HG02981 (cell line): ENCODE data around the gene SPART.
"Not testable (repeated sequence)": the region's sequence is repeated elsewhere in the genome, so short reads cannot be mapped to it uniquely, and the experiment has no call there.

Experiments used
- ATAC-seq: cut with Tn5 transposase; IDR thresholded peaks from one replicate; pipeline ENCODE4 v1.9.1; 2021; ENCODE audit warnings: mild to moderate bottlenecking, moderate library complexity; ENCODE audit not compliant: unreplicated experiment

SPART gene

GRCh38 chr13:36355632-36356031 lies 9.4 kb upstream of the SPART start:
- no peak for ATAC-seq

DNA sequence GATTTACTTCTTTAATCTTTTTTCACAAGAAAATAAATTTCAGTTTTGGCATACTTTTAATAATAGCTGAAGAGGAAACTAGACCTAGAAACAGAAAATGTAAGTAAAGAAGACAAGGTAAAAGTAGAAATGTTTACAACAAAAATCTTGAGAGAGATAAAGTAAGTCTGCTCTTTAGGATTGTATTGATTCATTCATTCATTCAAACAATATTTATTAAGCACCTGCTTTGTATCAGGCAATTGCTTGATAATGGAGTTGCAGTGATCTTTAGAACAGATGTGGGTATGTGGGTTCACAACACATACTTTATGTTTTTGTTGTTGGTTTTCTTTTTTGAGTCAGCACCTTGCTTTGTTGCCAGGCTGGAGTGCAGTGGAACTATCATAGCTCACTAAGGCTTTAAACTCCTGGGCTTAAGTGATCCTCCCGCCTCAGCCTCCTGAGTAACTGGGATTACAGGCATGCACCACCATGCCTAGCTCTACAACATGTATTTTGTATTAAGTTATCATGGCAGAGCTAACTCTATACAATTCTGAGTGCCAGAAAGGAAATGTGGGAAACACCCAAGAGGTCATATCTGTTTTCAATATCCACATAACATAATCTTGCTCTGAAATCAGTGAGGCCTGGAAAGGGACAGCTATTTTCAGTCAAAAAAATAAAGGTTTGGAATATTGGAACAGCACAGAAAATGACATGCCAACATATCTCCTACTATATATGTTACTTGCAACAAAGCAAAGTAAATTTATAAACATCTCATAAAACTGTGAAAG lies 8.8 kb upstream of the SPART start:
- no peak for ATAC-seq

DNA sequence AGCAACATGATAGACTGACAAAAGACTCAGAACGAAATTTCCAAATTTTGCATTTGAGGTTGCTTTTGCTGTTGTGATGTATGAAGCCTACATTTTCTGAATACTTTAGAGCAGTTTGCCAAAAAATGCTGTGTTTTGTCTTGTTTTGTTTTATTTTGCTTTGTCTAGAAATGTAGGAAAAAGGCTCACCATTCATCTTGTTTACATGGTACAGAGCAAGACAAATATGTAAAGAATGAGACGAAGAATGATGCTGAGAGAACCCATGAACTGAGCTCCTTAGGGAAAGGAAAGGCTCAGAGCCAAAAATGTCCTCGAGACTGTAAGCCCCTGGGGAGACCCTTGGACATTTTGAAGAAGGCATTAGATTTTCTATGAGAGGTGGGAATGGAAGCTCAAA lies 6.8 kb upstream of the SPART start:
- ATAC-seq: no peak

GRCh38 chr13:36352350-36352749 lies 6.2 kb upstream of the SPART start:
- ATAC-seq: no peak

DNA sequence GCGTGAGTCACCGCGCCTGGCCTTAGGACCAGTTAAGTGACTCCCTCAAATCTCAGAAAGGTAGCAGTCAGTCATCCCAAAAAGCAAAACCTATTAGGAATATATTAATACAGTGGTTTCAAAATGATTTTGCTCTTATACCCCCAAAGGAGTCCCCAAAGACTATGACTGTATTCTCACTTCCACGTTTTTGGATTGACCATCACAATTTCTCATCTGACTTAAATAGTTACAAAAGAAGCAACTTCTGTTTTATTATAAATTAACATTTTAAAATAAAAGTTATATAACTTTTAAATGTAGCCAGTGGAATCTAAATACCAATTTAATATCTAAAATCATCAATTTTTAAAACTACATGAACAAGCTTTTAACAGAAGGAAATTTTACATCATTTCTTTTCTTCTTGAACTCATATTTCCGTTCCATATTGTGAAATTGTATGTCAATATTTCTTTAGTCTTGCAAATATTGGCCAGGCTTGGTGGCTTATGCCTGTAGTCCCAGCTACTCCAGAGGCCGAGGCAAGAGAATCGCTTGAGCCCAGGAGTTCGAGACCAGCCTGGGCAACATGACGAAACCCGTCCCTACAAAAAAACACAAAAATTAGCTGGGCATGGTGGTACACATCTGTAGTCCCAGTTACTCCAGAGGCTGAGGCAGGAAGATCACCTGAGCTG lies 1.5 kb upstream of the SPART start:
- no peak for ATAC-seq

GRCh38 chr13:36345438-36346221 lies 564 bp downstream of the SPART start:
- ATAC-seq: peak; percentile 25

DNA sequence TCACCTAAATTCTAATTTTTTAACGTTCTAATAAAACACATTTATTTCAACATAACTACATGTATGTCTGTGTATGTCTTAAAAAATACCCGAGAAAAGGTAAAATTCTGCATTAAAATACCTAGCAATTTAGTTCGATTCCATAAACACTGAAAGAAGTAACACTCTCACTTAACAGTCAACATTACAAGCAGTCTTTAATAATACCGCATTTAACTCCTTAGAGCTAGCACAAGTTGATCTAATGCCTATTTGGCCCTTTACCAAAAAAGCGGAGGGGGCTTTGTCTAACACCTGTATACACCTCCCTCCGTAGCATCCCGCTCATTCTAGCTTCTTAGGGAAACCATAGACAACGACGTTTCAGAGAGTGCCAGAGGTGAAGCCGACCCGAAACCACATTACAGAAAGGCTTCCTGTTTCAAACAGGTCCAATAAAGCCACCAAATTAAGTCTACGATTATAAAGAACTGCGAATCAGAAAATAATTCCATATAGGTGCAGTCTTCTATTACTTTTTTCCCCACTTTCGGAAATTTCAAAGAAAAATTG lies 1.2 kb downstream of the SPART start:
- peak; percentile 37 for ATAC-seq

DNA sequence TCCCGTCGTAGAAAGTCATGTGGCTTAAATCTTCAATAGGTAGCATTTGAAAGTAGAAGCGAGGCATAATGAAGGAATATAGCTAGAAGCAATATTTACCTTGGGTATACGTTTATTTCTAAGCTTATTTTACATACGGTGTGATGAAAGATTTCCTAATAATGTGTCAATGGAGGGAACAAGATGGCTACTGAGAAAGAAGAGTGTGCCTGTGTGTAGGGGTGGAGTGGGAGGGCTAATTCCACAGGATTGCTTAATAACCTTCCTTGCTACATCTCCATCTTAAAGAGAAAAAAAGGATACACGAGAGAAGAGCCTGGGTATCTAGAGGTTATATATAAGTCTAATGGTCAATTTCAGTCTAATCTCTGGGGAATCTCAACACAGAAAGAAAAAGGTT lies 2.0 kb downstream of the SPART start:
- no peak for ATAC-seq

GRCh38 chr13:36343766-36344165 lies 2.4 kb downstream of the SPART start:
- ATAC-seq: no peak

GRCh38 chr13:36342715-36343114 lies 3.5 kb downstream of the SPART start:
- no peak for ATAC-seq

DNA sequence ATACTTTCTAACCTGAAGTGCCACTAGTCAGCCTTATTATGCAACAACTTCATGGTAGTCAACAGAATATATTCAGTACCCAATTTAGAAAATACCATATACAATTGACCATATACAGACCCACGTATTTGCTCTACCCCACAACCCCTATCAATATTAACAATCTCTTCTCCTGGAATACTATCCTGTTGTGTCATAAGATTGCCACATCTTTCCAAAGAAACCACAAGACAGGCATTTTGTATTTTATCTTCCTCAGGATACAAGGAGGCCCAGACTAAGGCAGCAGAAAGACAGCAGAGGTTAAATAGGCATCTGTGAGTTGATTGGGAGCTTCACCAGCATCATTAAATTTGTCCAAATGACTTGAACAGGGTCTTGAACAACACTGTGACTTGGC lies 4.5 kb downstream of the SPART start:
- no peak for ATAC-seq

DNA sequence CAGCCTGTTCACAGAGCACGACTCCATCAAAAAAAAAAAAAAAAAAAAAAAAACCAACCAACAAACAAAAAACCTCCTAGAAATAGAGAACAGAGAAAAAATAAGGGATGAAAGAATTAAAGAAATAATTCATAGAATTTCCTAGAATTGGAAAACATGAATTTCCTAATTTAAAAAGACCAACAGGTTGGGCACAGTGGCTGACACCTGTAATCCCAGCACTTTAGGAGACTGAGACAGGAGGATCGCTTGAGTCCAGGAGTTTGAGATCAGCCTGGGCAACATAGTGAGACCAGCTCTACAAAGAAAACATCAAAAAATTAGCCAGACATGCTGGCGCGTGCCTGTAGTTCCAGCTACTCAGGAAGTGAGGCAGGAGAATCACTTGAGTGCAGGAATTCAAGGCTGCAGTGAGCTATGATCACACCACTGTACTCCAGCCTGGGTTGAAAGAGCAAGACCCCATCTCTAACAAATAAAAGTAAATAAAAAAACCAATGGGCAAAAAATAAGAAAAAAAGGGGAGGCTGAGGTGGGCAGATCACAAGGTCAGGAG lies 6.5 kb downstream of the SPART start:
- no peak for ATAC-seq

DNA sequence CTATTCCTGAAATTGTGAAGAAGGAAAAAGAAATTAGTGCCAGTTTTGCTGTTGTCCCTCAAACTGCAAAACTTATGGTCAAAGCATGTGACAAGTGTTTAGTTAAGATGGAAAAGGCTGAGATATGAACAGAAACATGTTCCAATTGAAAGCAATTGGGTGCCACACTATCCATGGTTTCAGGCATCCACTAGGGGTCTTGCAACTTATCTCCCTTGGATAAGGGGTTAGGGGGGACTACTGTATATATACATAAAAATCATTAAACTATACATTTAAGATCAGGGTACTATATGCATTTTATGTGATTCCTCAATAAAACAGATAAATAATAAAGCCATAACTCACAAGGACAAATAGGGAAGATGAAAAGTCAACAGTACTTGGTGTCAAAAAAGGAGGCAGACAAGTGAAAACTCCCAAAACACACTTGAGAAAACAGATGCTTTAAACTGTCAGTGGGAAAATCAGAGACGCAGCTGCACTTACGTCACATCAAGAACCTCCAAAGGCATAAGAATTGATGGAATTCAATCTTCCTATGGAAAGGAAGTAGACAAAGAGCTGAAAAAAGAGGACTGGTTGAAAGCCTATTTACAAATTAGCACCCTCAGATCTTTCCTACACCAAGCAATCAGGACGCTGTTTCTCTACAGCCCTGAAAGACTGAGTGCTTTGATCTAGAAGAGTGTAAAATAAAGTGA lies 8.1 kb downstream of the SPART start:
- ATAC-seq: no peak

- ATAC-seq: no peak
Observed at GRCh38 chr13:36332986-36333385, 13.2 kb downstream of the SPART start.

DNA sequence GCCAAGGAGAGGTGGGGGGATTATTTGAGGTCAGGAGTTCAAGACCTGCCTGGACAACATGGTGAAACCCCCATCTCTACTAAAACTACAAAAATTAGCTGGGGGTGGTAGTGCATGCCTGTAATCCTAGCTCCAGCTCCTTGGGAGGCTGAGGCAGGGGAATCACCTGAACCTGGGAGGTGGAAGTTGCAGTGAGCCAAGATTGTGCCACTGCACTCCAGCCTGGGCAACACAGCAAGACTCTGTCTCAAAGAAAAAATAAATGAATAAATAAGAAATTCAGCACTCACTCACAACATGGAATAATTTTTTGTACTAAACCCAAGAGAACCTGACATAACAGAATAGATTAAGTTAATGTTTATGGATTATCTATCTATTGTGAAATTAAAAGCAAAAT lies 13.9 kb downstream of the SPART start:
- not testable (repeated sequence) for ATAC-seq

DNA sequence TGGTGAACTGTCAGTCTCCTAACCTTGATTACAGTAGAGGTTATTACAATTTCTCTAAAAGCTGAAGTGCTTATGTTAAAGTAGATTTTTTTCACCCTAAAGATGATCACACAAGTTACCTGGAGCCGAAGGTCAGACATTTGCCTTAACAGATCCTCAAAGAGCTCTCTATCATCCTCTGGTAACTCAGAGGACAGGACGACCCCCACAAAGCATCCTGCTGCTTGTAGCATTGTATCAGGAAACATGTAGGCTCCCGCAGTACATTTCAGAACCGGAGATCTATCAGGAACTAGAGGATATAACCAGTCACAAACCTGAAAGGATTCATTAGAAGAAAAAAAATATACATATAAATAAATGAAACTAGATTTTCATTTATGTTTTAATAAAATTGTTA lies 14.9 kb downstream of the SPART start:
- no peak for ATAC-seq

DNA sequence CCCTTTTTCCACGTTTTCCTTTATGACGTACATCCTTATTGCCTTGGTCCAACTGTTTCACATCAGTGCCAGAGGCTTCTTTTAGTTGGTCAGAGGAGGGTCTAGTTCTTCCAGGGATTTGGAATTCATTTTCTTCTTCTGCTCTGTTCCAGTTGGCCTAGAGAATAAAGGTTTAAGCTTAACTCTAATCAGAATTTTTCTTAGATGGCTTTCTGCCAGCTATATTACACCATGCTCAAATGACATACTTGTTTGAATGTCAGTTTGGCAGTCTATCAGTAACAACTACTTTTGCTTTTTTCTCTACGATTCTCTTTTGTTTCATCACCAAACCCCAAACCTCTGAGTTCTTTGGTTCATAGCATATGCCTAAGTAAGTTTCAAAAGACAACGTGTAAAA lies 16.8 kb downstream of the SPART start:
- ATAC-seq: no peak

GRCh38 chr13:36328821-36329220 lies 17.4 kb downstream of the SPART start:
- no peak for ATAC-seq

DNA sequence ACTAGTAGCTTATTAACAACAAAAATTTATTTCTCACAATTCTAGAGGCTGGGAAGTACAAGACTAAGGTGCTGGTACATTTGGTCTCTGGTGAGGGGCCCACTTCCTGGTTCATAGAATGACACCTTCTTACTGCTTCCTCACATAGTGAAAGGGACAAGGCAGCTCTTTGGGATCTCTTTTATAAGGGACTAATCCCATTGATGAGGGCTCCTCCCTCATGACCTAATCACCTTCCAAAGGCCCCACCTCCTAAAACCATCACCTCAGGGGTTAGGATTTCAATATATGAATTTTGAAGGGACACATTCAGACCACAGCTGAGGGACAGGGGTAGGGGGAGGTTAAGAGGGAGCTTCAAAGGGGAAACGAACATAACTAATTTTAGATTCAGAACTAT lies 20.3 kb downstream of the SPART start:
- ATAC-seq: no peak

DNA sequence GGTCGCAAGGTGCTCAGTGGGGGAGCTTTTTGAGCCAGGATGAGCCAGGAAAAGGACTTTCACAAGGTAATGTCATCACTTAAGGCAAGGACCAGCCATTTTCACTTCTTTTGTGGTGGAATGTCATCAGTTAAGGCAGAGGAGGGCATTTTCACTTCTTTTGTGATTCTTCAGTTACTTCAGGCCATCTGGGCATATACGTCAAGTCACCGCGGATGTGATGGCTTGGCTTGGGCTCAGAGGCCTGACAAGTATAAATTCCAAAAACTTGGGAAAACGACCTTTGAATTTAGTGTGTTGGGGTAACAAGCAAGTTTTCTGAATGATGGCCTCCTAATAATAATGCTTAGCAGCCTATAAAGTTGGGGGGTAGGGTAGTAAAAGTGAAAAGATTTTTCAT lies 21.3 kb downstream of the SPART start:
- ATAC-seq: not testable (repeated sequence)
